ENCODE data around the gene NFKBIB. TPM values are rescaled to one million over a fixed set of nuclear protein-coding genes. Genes with fewer than 3 reads are reported as not detected.

Gene NFKBIB
- total and polyA plus RNA-seq, 7 donors = 21.9 to 109 (median 41.0) TPM

- intact Hi-C loops (cut with DNase I) = no loop called here
- no peak overlapping the region for H3K4me3 ChIP-seq
- H3K36me3 ChIP-seq (ENCODE audit: insufficient read depth in 1 of 2, low read depth in 1 of 2) = no peaks in the 10 kb centered on the region
- no peak for DNase-seq
- H3K4me1 ChIP-seq = peaks cover 6% of the 10 kb centered on the region
- H3K9me3 ChIP-seq = no peaks in the 10 kb centered on the region
- no peak overlapping the region for H3K27ac ChIP-seq
- no peak for TF ChIP-seq CTCF (IDR thresholded peaks at IDR 0.05)
- no peak for ATAC-seq
- no peaks in the 10 kb centered on the region for H3K27me3 ChIP-seq (ENCODE audit: insufficient read depth in 3 of 3, low read length in 2 of 3)
- WGBS, 3 donors = 66 to 81% (median 71%) methylated on average over 3 of the region's 3 CpGs
Observed at GRCh38 chr19:38951187-38951586, 51.4 kb downstream of the NFKBIB start.

GRCh38 chr19:38952395-38953165, 52.8 kb downstream of the NFKBIB start:
- Histone ChIP-seq H3K4me3 (no peak overlapping the region), H3K9me3 (no peaks in the 10 kb centered on the region), H3K4me1 (peaks cover 6% of the 10 kb centered on the region), H3K27me3 (ENCODE audit: insufficient read depth in 3 of 3, low read length in 2 of 3) (no peaks in the 10 kb centered on the region), H3K27ac (no peak overlapping the region), H3K36me3 (ENCODE audit: insufficient read depth in 1 of 2, low read depth in 1 of 2) (no peaks in the 10 kb centered on the region)
- intact Hi-C loops (cut with DNase I) = no loop called here
- no peak for TF ChIP-seq CTCF (IDR thresholded peaks at IDR 0.05)
- WGBS, 3 donors = 79 to 83% (median 82%) methylated on average over 13 of the region's 13 CpGs
- DNase-seq = no peak
- ATAC-seq = no peak

GRCh38 chr19:38953677-38954076, 53.9 kb downstream of the NFKBIB start:
- Histone ChIP-seq H3K4me1 (peaks cover 6% of the 10 kb centered on the region), H3K27ac (no peak overlapping the region), H3K36me3 (ENCODE audit: insufficient read depth in 1 of 2, low read depth in 1 of 2) (no peaks in the 10 kb centered on the region), H3K27me3 (ENCODE audit: insufficient read depth in 3 of 3, low read length in 2 of 3) (no peaks in the 10 kb centered on the region), H3K9me3 (no peaks in the 10 kb centered on the region), H3K4me3 (no peak overlapping the region)
- DNase-seq (no peak), ATAC-seq (no peak)
- TF ChIP-seq CTCF (IDR thresholded peaks at IDR 0.05) = no peak
- intact Hi-C loops (cut with DNase I) = no loop called here
- 68 to 73% (median 69%) methylated on average over 4 of the region's 4 CpGs for WGBS, 3 donors

- no peak for ATAC-seq
- Histone ChIP-seq H3K27ac (no peak overlapping the region), H3K36me3 (ENCODE audit: insufficient read depth in 1 of 2, low read depth in 1 of 2) (no peaks in the 10 kb centered on the region), H3K27me3 (ENCODE audit: insufficient read depth in 3 of 3, low read length in 2 of 3) (no peaks in the 10 kb centered on the region), H3K4me1 (no peaks in the 10 kb centered on the region), H3K9me3 (no peaks in the 10 kb centered on the region), H3K4me3 (no peak overlapping the region)
- WGBS, 3 donors = 78 to 90% (median 79%) methylated on average over 2 of the region's 2 CpGs
- no peak for TF ChIP-seq CTCF (IDR thresholded peaks at IDR 0.05)
- intact Hi-C loops (cut with DNase I) = no loop called here
- no peak for DNase-seq
Observed at GRCh38 chr19:38956264-38956663, 56.5 kb downstream of the NFKBIB start.

GRCh38 chr19:38958301-38958700, 58.5 kb downstream of the NFKBIB start:
- 83 to 88% (median 84%) methylated on average over 2 of the region's 2 CpGs for WGBS, 3 donors
- intact Hi-C loops (cut with DNase I) = no loop called here
- TF ChIP-seq CTCF (IDR thresholded peaks at IDR 0.05) = no peak
- no peaks in the 10 kb centered on the region for H3K9me3 ChIP-seq
- peaks cover 7% of the 10 kb centered on the region for H3K4me1 ChIP-seq
- no peaks in the 10 kb centered on the region for H3K27me3 ChIP-seq (ENCODE audit: insufficient read depth in 3 of 3, low read length in 2 of 3)
- no peaks in the 10 kb centered on the region for H3K36me3 ChIP-seq (ENCODE audit: insufficient read depth in 1 of 2, low read depth in 1 of 2)
- DNase-seq = no peak
- H3K27ac ChIP-seq = no peak overlapping the region
- no peak overlapping the region for H3K4me3 ChIP-seq
- no peak for ATAC-seq

All from psoas muscle (tissue), 8 donors.